Choroid plexus epithelial cell (primary cell): ENCODE results near the gene TMEM243.

Experiments
- DNase-seq: peaks from one replicate; pipeline ENCODE4 v3.0.0-alpha.2; 2010; ENCODE audit warnings: low read depth
- H3K4me3 ChIP-seq: 2 replicates; pipeline ENCODE4 v1.5.1; 2011; ENCODE audit warnings: low read depth, mild to moderate bottlenecking, control low read depth, low read length, moderate library complexity
- CTCF ChIP-seq: conservative IDR thresholded peaks from 2 replicates; pipeline ENCODE4 v1.5.1; 2011; ENCODE audit warnings: low read depth, mild to moderate bottlenecking, control low read depth, inconsistent platforms, low read length, moderate library complexity

The TMEM243 gene

DNA sequence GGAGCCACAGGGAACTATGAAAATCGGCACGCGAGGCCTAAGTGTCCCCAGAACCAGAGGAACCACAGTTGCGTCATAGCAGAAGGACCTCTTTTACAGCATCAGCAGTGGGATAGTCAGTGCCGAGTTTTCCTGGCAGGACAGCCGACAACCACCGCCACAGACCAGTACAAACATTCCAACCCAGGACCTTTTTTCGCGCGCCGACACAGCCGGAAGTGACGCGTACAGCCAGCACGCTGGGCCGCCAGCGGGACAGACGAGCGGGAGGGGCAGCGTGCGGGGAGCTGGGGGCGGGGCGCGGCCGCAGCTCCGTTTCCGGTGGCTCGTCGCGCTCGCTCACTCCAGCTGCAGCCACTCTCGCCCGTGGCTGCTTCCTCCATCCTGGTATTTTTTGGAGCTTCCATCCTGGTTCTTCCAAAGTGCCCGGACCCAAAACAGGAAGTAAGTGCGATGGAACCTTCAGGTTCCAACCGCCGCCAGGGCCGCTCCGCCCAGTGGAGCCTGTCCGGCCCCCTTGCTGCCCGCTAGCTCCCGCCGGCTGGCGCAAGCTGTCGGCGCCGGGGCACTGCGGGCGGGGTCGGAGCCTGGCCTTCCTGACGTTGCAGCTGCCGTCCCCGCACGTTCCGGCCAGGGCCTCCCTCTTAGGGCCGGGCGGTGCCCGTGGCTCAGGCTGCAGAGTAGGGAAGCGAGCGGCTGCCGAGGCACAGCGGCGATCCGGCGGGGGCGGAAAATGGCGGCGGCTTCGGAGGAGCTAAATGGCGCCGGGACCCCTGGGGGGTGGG lies 67.2 kb downstream of the TMEM243 start, which contains the start of gene DMTF1:
Gene DMTF1 (plus strand): TSS at position 342 of the 785 bp plus-strand sequence. CDS start 12,489 bp downstream, outside the sequence.
- H3K4me3 ChIP-seq, result peak within 1 kb of the TSS; percentile 80
- TF ChIP-seq CTCF, result no peak
- peak; percentile 95 for DNase-seq

DNA sequence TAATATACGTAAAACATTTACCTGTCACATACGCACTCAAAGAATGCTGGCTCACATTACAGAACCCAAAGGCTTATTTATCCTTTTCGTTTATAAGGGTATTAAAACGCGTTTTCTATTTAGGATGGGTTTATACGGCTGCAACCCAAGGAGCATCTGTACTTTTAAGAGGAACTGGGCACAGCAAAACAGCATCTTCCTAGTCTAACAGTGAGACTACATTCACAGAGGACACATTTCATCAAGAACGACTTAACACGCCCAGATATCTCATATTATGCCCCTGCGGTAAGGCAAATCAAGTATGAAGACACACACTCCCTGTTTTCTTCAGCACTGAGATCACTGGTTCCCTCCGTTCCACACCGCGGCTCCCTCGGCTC lies 67.8 kb downstream of the TMEM243 start:
- TF ChIP-seq CTCF, result no peak
- DNase-seq, result no peak
- H3K4me3 ChIP-seq, result peak overlapping the region; percentile 80

- no peak for DNase-seq
- no peak for TF ChIP-seq CTCF
- peak overlapping the region; percentile 80 for H3K4me3 ChIP-seq
Observed at GRCh38 chr7:87151002-87151728, 68.4 kb downstream of the TMEM243 start.

DNA sequence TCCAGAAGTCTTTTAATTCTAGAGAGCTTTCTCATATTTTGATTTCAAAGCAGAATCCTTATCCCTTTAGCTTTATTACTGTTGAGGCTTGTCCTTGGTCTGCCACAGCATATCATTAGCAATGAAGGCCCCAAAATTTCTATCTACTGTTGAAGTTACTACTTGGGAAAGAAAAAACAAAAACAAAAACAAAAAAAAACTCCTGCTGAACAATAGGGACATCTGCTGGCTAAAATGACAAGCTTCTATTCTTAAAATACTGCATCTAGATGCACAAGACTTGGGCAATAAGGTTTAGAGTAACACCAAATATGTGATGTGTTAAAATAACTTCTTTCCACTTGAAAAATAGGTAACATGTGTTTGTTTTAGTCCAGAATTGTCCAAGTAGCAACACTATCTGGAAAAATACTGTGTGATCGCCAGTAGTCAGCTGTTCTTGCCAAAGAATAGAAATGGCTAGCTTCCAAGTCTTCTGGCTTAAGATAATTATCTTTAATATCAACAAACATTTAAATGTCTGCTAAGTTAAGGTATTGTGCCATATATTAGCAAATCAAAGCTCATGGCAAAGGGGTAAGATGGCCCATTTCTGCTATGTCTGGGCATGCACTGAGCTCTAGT lies 71.1 kb downstream of the TMEM243 start:
- DNase-seq, result peak; percentile 66
- peak; percentile 57 for TF ChIP-seq CTCF

DNA sequence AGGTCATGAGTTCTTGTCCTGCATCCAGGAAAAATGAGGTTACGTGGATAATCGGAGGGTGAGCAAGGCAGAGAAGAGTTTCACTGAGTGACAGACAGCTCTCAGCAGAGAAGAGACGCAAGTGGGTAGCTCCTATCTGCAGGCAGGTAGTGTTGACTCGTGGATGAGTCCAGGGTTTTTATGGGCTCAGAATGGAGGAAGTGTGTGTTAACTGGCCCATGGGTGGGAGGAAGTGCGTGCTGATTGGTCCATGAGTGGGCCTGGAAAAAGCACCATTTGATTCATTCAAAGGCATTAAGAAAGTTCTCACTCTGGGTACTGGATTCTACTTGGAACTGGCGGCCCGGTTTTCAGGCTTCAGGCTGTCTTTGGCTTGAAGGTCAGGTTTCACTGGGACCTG lies 72.0 kb downstream of the TMEM243 start:
- DNase-seq, result no peak
- no peak overlapping the region for H3K4me3 ChIP-seq
- TF ChIP-seq CTCF, result no peak

More for the DNA sequence above, 71.1 kb downstream of the TMEM243 start:
- H3K4me3 ChIP-seq, result no peak overlapping the region

GRCh38 chr7:87146740-87147386 lies 72.7 kb downstream of the TMEM243 start:
- H3K4me3 ChIP-seq, result no peak overlapping the region
- TF ChIP-seq CTCF, result no peak
- no peak for DNase-seq
